ENCODE data around the gene WNT7B.

The WNT7B gene

DNA sequence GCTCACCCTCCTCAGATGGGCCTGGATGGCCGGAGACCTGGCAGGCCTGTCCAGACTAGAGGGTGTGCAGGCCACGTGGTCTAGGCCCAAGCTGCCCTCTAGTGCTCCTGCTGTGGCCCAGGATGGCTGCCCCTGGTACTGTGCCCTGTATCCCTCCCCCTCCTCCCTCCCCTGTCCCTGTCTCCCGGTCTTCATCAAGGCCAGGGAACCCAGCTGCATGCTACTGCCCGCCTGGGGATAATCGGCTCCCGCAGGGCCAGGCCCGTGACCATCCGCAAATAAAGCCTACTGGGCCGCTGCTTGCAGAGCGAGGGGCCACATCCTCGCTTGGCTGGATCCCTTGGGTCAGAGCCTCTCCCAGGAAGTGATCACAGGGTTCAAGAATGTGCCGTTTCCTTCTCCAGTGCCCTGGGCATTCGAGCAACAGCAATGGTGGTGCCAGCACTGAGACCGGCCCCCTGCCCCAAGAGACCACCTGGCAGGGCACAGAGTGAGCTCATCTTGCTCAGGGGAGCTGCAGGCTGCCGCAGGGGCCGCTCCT lies 51.1 kb downstream of the WNT7B start:
- DNase-seq, result no peak

DNA sequence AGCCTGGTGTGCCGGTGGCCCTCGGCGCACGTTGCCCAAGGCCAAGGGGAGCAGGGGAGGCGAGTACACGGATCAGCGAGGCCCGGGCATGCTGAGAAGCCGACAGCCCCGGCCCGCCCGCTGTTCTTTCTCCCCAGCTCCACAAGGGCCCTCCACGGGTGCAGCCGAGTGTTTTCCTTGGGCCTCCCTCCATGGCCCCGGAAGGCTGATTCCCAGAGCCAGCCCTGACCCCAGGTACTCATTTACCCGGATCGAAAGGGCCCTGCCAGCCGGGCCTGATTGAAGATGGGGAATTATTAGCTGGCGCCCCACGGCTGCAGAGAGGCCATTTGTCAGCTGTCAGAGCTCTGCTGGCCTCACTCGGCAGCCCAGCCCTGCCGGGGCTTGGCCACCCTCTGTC lies 53.1 kb downstream of the WNT7B start:
- DNase-seq, result no peak

DNA sequence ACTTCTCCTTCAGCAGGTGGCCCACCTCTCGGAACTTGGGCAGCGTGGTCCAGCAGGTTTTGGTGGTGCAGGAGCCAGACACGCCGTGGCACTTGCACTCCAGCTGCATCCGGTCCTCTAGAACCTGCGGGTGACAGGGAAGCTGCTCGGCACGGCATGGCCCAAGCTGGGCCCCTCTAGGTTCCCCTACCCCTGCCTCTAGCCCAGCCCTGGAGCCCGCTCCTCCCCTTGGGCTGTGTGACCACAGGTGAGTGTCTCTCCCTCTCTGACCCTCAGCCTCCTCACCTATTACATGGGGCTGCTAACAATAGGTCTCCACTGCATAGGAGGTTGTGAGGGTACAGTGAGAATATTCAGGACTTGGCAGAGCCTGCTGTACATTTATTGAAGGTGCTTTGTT lies 53.8 kb downstream of the WNT7B start:
- no peak for DNase-seq

DNA sequence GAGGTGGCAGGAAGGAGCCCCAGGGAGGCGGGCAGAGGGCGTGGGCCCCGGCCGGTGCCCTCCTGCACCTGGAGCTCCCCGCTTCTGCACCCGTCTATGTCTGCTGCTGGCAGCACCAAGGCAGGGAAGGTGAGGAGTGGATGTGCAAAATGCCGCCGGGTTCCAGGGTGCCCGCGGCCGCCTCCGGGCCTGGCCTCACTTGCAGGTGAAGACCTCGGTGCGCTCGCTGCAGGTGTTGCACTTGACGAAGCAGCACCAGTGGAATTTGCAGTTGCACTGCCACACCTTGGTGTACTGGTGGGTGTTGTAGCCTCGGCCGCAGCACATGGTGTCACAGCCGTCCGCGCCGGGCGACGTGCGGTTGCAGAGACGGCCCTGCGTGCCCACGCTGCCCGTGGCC lies 54.3 kb downstream of the WNT7B start:
- DNase-seq, result no peak

DNA sequence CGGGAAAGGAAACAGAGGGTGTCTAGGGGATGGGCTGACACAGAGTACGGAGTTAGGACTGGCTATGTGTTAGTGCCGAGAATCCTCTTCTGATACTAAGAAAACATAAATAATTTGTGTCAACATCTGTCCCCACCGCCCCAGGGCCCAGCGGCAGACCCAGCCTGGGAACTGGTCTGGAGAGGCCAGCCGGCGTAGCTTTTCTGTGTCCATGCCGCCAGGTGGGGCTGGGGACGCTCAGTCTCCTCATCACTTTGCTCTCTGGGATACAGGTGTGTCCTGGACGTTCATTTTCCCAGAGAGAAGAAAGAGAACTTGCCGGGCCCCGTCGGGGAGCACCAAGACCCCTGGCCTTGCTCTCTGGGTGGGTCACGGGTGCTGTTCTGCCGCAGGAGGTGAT lies 54.7 kb downstream of the WNT7B start:
- no peak for DNase-seq

DNA sequence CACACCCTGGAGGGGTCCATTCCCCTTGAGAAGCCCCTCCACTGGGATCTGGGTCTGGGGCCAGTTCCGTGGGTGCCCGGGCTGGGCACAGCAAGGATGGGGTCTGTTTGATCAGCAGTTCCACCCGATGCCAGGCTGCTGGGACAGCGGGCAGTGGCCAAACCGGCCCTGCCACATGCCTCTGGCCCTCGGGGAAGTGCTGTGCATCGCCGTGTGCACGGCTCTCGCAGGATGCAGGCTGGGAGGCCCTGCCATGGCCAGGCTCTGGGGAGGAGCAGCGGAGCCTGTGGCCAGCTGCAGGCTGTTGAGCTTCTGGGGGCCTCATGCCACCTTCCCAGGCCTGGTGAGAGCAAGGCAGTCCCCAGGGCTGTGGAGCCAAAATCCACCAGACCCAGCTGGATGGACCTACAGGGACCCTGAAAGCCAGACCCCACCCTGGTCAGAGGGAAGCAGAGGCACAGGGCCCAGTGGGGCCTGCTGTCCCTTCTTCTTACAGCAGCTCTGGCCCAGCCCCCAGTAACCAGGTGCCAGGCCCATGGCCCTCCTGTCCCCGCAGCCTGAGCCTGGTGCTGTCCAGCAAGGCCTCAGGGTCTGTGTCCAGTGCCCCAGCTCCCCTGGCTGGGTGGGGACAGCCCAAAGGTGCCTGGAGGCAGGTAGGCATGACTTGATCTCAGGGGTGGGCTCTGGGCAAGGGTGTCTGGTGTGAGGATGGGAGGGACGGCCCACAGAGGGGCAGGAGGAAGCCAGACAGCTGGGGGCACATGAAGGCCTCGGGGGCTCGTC lies 57.3 kb downstream of the WNT7B start:
- DNase-seq, result no peak

DNA sequence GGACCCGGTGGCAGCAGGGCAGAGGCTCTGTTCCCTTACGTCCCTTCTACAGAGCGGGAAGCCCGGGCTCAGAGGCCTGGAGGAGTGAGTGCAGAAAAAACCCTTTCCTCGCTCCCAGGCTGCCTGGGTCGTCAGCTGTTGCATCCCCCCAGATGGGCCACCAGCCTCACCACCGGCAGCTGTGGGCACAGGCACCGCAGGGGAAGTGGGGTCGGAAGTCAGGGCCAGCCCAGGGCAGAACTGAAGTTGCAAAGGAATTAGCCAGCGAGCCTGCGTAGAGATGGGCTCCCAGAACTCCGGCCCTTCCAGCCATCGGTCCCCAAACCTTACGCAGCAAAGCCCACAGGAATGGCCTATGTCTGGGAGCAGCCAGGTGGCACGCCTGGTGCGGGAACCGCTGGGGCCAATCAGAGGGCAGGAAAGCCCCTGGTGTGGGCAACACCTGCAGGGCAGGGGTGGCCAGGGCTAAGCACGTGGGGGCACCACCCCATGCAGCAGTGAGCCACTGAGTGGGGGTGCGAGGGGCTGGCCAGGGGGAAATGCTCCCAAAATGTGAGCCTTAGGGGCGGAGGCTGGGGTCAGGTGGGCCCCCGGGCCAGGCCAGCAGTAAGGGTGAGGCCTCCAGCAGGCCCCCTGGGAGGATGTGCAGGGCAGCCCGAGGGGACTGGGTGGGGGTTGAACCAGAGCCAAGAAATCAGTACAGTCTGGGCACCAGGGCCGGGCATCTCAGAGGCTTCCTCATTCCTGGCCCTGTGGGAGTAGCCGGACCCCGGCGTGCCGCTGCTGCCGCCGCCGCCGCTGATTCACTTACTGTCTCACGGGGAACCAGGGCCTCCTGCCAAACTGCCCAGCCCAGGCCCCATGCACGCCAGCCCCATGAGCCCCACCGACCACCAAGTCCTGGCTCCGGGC lies 58.2 kb downstream of the WNT7B start:
- no peak for DNase-seq

DNA sequence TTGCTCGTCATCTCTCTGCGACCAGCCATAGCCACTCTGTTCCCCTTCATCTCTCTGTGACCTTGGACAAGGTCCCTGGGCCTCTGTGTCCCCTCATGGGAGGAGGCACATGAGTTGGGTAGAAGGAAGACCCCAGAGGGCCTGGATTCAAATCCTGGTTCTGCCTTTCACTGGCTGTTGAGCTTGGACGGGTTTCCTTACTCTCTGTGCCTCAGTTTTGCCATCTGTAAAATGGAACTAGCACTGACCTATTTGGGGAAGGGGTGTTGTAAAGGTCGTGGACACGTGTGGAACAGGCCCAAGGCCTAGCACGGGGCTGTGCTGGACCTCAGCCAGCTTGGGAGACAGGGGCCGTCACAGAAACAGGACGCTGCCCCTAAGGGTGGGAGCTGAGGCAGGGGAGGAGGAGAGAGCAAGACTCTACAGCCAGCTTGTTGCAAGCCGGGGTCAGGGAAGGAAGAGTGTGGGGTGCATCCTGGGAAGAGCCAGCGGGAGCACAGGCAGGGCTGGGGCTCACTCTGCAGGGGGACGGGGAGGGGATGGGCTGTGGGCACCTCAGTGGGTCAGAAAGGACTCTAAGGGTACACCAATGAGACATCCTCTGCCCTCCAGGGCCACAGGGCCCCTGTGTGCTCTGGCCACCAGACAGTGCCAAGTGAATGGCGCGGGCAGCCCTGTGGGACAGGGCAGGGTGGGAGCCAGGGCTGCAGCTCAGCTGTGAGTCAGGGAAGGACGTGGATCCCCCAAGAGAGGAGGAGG lies 59.1 kb downstream of the WNT7B start:
- no peak for DNase-seq

DNA sequence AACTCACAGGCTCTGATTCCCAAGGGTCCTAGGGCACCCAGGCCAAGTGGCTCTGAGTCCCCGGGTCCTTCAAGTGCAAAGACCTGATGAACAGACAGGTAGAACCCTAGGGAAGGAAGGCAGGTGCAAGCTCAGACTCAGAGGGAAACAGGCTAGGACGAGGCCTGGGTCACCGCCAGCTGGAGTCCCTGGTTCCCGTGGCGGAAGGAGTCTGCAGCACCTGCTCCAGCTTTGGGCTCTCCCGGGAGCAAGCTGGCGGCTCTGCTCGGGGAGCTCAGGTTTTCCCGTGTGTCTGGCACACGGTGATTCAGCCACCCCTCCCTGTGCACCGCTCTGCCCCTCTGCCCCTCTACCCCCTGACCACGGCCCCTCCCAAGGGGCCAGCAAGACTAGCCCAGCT lies 59.8 kb downstream of the WNT7B start:
- no peak for DNase-seq

DNA sequence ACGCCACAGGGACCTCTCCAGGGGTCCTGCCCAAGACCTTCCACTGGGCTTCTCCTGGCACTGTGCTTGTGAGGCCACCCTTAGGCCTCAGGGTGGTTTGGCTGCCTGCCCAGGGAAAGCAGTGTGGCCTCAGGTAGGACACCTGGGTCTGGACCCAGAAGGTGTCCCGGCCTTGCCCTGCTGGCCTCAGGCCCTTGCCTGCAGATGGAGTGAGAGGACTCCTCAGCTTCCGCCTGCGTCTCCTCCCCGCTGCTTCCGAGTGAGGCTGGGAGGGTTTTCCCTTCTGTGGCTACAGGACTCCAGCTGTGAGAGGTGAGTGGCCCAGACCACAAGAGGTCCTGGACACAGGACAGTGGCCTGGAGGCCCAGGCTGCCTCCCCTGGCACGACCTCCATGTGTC lies 60.4 kb downstream of the WNT7B start:
- DNase-seq, result no peak

DNA sequence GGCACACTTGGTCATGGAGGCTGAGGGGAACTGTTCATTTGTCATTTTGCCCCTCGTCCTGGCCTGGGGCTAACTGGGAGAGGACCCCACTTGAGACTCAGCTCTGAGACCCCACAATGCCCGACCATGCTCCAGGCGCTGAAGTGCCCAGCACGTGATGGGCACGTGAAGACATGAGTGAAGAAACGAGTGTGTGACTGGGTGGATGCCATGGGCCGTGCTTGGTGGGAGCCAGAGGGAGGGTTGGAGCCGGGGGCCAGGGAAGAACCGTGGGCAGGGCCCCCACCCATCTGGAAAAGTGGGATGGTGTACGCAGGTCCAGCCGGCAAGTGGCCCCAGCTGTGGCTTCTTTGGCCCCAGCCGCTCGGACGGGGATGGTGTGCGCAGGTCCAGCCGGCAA lies 61.1 kb downstream of the WNT7B start:
- no peak for DNase-seq

DNA sequence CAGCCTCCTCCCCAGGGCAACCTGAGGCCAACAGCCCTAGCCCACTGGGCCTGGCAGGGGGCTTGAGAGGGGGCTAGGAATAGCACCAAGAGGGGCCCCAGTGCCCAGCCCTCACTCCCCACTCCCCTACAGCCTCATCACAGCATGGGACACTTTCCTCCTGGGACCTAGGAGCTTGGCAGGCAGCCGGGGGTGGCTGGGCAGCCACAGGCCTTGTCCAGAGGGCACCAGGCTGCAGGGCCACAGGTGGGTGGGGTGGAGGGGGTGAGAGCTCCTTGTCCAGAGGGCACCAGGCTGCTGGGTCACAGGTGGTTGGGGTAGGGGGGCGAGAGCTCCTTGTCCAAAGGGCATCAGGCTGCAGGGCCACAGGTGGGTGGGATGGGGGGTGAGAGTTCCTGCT lies 61.8 kb downstream of the WNT7B start:
- DNase-seq, result no peak

DNA sequence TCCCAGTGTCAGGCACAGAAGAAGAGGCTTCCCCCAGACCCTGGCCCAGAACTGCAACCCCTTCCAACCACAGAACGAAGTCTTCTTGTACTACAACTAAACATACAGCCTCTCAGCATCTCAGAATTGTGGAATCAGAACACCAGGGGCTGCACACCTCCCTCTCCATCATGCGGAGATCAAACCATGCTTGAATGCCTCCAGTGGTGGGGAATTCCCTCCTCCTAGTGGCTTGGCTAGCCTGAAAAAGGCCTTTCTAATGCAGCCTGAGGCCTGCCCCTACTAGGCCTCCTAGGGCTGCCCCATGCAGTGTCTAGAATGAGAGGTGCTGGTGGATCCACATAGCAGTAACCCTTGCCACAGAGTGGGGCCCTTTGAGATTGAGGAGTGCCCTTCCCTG lies 62.7 kb downstream of the WNT7B start:
- DNase-seq, result no peak

DNA sequence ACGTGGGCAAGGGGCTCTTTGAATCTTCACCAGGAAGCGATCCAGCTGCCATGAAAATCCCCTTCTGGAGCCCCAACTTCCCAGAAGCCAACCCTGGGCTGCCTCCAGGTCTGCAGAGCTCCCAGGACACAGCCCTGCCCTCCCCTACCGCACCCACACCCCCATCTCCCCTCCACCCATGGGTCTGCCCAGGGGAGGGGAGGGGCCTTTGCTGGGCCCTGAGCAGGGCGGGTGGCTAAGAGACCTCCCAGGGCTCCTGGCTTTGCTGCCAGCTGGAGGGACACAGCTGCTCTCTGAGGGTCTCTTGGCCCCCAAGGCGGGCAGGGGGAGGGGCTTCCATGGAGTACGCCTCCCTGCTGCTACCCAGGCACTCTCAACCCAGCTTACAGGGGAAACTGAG lies 64.1 kb downstream of the WNT7B start:
- DNase-seq, result no peak

DNA sequence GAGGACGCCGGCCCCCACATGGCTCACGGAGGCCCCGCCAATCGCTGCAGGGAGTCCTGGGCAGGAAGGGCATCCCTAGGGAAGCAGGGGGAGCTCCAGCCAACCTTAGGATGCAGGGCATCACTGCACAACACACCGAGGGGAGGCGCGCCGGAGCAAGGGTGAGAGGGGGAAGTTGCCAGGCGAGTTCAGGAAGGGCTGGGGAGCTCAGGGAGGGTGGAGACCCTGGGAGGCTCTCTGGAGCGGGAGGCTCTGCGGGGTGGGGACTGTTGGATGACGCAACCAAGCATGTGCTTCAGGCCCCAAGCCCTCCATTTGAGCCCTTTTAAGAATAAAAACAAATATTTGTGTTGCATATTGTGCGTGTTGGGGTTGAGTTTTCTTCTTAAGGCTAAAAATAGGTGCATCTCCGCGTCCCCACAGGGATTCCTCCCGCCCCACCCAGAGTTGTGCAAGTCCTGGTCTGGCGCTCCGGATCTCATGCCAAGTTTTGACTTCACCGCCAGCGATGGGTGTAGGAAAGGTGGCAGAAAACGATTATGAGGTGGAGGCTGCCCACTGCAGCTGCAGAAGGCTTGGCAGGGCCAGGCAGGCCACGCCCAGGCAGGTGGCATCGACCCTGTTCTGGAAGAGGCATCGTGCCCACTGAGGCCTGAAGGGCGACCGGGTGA lies 65.2 kb downstream of the WNT7B start:
- no peak for DNase-seq

DNA sequence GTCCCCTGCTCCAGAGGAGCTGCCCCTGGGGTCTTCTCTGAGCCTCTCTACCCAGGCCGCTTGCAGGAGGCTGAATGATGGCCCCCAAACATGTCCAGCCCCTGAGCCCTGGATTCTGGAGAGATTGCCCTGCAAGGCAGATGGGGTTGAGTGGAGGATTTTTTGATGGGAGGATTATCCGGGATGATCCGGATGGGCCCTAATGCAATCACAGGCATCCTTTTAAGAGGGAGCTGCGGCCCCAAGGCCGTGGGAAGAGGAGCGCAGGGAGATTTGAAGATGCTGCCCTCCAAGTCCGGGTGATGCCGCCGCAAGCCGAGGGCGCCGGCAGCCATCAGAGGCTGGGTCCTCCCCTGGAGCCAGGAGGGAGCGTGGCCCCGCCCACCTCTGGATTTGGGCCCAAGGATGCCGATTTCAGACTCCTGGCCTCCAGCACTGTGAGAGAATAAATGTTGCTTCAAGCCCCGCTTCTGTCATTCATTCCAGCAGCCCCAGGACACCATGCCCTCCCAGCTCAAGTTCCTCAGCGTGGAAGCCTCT lies 66.0 kb downstream of the WNT7B start:
- DNase-seq, result no peak

DNA sequence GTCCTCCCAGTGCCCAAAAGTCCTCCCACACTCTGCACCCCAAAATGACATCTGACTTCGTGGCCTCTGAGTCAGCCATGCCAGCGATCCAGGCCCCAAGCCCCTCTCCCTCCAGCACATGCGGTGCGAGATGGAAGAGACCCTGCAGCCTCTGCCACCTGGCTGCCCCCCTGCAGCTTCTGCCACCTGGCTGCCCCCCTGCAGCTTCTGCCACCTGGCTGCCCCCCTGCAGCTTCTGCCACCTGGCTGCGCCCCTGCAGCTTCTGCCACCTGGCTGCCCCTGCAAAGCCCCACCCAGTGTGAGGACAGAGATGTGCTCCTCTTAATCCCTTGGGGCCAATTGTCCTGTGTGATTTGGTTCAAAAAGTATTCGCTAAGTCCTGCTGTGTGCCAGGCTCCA lies 68.0 kb downstream of the WNT7B start:
- no peak for DNase-seq

DNA sequence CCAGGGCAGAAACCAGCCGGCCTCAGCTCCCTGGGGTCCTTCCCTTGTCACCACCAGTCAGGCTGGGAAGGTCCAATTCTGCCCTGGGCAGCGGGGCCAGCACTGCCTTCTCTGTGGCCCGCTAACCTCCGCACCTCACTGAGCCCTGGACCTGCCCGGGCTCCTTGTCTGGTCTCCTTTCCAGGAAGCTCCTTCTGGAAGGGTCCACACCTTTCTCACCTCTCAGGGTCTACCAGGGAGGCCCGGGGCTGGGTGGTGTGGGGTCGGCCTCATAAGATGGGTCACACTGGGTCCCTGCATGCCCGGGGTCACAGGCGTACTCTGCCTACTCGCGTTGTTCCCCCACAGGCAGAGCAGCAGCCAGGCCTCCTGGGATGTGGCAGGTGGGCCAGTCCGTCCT lies 69.0 kb downstream of the WNT7B start:
- DNase-seq, result no peak

DNA sequence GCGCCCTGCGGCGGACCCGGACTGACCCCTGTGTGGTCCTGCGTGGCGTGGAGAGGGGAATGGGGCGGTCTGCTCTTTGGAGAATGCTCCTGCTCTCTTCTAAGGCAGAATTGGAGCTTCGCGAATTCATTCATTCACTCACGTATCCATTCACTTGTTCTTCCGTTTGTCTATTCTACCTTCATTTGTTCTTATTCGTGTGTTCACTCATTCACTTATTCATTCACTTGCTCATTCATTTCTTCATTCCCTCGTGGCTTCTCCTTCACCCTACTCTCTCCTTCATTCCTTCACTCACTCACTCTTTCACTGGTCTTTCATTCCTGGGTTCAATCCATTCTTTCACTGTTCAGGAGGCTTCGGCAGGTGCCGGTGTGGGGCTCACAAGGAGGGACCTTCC lies 69.6 kb downstream of the WNT7B start:
- no peak for DNase-seq

DNA sequence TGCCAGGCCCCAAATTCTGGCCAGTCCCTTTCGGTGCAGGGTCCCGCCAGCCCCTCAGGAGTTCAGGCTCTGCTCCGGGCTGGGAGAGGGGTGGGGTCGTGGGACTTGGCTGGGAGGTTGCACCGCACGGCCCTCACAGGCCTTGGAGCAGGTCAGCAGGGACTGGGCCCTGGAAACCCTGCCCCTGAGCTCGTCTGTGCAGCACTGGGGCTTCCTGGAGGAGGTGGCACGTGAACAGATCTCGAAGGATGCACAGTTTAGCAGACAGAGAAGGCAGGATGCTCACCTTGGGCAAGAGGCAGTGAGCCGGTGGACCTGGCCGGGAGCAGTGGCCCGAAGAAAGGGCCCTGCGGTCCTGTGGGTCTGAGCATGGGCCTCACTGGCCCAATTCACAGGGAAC lies 70.0 kb downstream of the WNT7B start:
- no peak for DNase-seq

DNA sequence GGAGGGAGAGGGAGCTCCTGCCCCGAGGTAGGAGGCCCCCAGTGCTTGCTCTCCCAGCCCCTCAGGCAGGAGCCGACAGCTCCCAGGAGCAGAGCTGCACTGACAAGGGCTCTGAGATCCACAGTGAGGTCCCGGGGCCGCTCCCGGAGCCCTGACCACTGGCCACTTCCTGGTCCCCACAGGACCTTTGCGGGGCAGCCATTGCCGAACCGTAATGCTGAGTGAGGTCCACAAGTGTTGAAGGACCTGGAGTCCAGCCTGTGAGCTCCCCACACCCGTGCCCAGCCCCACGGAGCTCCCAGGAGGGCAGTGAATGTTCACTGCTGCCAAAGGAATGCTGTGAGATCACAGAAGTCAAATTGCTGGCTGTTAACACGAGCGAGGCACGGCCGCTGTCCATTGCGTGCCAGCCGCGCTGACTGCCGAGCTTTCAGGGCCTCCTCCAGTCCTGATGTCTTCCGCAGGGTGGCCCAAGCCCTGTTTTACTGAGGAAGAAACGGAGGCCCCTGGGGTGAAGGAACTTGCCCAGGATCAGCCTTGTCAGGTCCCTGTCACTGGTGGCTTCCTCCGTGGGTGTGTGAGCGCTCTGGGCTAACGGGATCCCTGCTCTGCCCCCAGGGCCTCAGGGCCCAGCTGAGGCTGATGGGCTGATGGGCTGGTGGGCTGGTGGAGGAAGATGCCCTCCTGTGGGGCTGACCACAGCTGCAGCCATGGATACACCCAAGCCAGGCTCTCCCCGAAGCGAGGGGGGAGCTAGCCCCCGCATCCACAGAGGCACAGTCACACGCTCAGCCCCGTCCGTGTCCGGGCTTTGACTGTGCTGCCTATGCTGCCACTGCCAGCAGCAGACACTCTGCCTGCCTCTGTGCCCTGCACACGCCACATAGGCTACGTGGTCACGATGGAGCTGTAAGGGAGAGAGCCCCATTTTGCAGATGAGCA lies 70.8 kb downstream of the WNT7B start:
- DNase-seq, result peak; percentile 45

Data from fibroblast of skin of abdomen (primary cell).